Cardiac septum (tissue), 1 donor: ENCODE measurements around the gene ZRANB1. TPM values are rescaled to one million over a fixed set of nuclear protein-coding genes. Genes with fewer than 3 reads are reported as not detected.

ENCODE experiments used
- DNase-seq: peaks from one replicate; pipeline ENCODE4 v3.0.0-alpha.2; 2020; ENCODE audit warnings: low spot score
- intact Hi-C: fragments of 100-400 bp; cut with DNase I; formaldehyde crosslinking; loops from one replicate; pipeline ENCODE4 v1.14.0; 2022
- microRNA-seq: library from miRNA; unstranded; fragments of <30 nt; microRNA quantifications from one replicate; pipeline ENCODE4 v1.2.0, GENCODE V29; 2020
- total RNA-seq: library from RNA; stranded (reverse); fragmentation: NEBNext Ultra II Directional; extraction: Animal tissue kit (Norgen Biotek cat#: 25700); gene quantifications from one replicate; pipeline ENCODE4 v1.2.1, GENCODE V29; 2021
- donor health status: DM: no; HTN: no; CAD: no.

ZRANB1 gene
- total RNA-seq, 1 donor from 2014 or later, result 25.7 TPM

DNA sequence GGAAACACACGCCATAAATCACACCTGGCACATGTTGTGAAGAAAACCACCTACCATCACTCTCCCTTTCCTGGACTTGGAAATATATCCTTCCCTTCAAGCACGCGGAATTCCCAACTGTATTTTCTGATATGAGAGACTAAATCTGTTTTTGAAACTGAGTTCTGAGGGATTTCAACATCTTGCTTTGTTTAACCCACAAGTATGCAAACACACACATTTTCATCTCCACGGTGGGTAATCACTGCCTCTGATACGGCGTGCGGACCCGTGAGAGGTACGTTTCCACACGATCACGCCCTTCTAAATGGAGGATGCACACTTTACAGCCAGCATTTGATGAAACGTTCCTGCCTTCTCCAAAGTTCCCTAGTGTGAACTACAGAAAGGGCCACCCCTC lies 83.4 kb downstream of the ZRANB1 start:
- intact Hi-C loops, result no loop called here
- no peak for DNase-seq

- DNase-seq, result no peak
- intact Hi-C loops, result no loop called here
Measured at GRCh38 chr10:125026036-125026931, 84.4 kb downstream of the ZRANB1 start.

- DNase-seq, result no peak
- intact Hi-C loops, result no loop called here
Measured at GRCh38 chr10:125026974-125027735, 85.2 kb downstream of the ZRANB1 start.

- intact Hi-C loops, result no loop called here
- DNase-seq, result no peak
Measured at GRCh38 chr10:125027871-125028869, 86.2 kb downstream of the ZRANB1 start.

DNA sequence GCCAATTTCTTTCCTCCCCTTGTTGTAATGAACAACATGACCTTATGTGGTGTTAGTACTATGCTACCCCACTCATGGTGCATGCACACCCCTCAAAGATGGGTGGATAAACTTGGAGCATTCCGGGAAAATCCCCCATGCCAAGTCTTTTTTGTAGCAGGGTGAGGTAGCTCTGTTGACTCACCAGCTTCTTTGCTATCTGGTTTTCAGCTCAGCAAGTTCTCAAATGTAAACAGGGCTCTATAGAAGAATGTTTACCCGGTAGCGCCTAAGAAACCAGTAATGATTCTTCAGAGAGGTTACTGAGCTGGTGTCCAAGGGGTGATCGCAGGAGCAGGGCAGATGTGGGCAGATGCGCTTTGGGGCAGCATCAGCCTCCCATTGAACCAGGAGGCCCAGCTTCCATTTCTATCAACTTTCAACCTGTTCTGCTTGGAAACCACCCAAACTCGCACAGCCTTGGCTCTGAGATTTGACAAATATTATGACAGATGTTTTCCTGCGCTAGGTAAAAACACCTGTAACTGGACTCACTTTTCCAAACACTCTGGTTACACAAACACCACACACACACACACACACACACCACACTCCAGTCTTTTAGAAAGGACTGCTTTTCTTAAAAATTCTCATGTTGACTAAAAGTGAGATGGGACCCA lies 87.8 kb downstream of the ZRANB1 start:
- intact Hi-C loops, result no loop called here
- no peak for DNase-seq

DNA sequence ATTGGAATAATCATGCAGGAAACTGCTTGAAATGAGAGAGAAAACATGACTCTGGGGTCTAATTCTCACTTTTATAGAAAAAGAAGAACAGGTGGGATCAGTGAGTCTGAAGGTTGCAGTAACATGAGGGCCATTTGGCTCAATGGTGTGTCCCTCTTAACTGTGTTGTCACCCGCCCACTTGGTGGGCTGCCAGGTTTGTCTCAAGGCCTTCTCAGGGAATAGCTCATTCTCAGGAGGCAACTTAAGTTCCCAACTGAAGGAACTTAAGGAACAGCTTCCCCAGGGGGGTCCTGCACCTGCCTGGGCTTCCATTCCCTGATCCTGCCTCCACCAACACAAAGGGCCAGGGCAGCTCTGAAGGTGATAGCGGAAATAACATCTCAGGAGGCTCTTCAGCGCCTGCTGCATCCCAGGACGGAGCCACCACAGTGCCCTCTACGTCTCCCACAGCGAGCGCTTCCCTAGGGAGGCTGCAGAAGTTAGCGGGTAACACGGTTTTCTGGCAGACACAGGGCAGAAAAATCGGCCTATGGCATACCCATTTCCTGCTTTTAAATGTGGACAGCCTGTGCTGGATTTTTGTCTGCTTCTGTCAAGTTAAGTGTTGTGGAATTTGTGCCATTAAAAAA lies 88.8 kb downstream of the ZRANB1 start:
- no peak for DNase-seq
- intact Hi-C loops, result no loop called here

GRCh38 chr10:125032474-125033020 lies 90.6 kb downstream of the ZRANB1 start:
- intact Hi-C loops, result no loop called here
- no peak for DNase-seq

DNA sequence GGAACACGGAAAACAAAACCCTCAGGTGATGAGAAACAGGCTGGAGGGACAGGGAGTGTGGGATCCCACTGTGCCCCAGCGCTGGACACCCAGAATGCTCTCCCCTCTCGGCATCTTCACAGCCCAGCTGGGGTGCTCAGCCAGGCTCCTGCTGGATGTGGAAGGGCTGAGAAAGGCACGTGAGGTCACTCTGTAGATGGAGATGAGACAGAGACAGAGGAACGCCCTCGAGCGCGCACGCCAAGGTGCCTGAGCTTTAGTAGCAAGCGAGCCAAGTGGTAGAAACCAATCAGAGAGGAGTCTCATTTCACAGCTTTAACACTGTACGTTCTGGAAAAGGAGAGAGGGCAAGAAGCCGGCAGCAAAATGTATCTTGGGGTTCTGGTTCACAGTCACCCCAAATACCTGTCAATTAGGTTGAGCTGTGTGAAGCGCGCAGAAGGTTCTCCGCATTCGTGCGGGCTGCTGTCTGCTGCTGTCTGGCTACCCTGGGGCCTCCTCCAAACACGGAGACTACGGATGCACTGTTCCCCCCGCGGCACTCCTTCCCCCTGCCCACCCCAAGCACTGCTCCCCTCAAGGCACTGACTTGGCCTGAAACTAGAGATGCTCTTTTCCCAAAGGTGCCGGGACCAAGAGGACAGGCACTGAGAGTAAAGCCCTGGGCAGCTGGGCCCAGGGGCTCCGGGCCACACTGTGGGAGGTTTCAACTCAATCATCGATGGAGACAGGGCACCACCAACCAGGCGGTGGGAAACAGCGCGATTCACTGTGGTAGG lies 91.4 kb downstream of the ZRANB1 start:
- intact Hi-C loops, result no loop called here
- no peak for DNase-seq

DNA sequence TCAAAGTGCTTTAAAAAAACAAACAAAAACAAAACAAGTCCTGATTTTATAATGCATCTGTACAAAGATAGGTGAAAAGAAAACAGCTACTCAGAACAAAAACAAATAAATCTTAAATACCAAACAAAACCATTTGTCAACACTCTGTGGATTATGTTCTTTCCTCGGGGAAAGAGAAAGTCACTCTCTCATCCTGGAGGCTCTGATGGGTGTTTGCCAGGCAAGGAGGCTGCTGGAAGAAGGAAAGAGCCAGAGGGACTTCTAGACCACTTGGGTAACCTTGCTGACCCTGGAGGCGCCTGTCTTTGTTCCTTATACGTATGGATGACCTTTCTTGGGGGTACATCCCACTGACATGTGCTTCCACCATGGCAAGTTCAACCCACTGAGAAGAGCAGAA lies 92.8 kb downstream of the ZRANB1 start:
- no peak for DNase-seq
- intact Hi-C loops, result no loop called here

DNA sequence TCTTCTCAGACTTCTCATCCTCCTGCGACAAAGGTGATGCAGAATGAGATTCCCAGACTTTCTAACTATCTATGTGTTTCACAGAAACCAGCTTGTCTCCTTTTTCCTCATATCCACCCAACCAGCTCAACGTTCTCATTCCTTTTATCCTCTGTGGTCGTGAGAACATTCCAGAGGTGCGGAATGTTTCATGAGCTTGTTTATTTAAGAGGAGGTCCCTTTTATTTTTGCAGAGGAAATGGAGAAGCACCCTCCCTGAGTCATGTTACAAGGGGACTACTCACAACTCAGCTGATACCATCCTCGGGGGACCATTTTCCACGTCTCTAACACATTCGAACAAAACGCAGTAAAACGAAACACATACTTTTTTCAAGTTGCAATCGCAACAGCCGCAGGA lies 93.2 kb downstream of the ZRANB1 start:
- no peak for DNase-seq
- intact Hi-C loops, result no loop called here

DNA sequence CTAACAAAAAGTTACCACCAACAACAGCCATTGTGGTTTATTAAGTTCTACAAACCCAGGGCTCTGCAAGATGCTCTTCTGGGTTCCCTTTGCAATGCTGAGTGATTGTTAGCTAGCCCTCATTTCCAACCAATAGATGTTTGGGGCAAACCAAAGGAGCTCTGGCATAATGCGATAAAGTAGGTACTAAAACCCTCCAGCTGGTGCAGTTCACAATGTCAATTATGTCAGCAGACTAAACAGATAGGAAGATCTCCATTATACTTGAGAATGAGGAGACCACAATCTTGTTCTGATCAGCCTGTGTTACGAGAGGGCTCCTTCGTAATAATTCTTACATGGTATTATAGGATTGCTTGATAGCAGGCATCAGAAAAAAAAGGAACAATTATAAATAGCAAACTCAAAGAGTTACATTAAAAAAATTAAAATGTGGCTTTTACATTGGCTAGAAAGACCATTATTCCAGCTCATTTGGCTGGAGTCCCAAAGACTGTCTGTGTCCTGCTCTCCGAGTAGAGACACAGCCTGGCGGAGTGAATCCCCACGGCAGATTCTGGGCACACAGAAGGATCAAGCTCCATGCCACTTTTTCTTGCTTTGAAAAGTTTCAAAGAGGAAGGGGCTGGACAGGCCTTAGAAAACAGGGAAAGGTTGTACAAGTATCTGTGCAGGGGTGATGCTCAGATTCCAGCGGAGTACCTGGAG lies 93.8 kb downstream of the ZRANB1 start:
- no peak for DNase-seq
- intact Hi-C loops, result no loop called here

GRCh38 chr10:125037145-125037877 lies 95.4 kb downstream of the ZRANB1 start:
- no peak for DNase-seq
- intact Hi-C loops, result no loop called here

Small RNAs within 50 kb of the gene (microRNA-seq; reads per million reads assigned to microRNA genes)
- not detected for gene MIR4296

Other genes with a start within 250 kb of the ZRANB1 start
- 18.5 TPM for gene FAM53B, start 197.7 kb upstream of the ZRANB1 start, total RNA-seq
- gene EEF1AKMT2, start 150.2 kb upstream of the ZRANB1 start, total RNA-seq, result 14.6 TPM
- 12.4 TPM for gene ABRAXAS2, start 140.3 kb upstream of the ZRANB1 start, total RNA-seq
- 35.9 TPM for gene CTBP2, start 218.4 kb downstream of the ZRANB1 start, total RNA-seq